ENCODE measurements around the gene FGF18. TPM values are rescaled to one million over a fixed set of nuclear protein-coding genes. Genes with fewer than 3 reads are reported as not detected.
A peak's percentile ranks its signal among the peaks of the same experiment; 100 is the strongest.

FGF18 gene
- total RNA-seq, 1 donor = under 0.01 TPM

- Histone ChIP-seq H3K9me3 (ENCODE audit: low read depth, low read length) (no peaks in the 10 kb centered on the region), H3K36me3 (ENCODE audit: insufficient read depth, low read length) (no peaks in the 10 kb centered on the region), H3K4me2 (ENCODE audit: insufficient read depth, low read length) (peak overlapping the region; percentile 48), H3K27me3 (ENCODE audit: insufficient read depth, low read length) (no peaks in the 10 kb centered on the region), H3K79me2 (ENCODE audit: insufficient read depth, low read length) (no peaks in the 10 kb centered on the region), H3K4me1 (ENCODE audit: insufficient read depth, low read length) (peaks cover 17% of the 10 kb centered on the region), H3K27ac (ENCODE audit: low read depth, low read length) (no peak overlapping the region), H2AFZ (ENCODE audit: low read length) (no peak overlapping the region), H3K4me3 (ENCODE audit: insufficient read depth, low read length) (peak overlapping the region; percentile 30), H4K20me1 (ENCODE audit: insufficient read depth, low read length) (peaks cover 41% of the 10 kb centered on the region)
- TF ChIP-seq CTCF (IDR thresholded peaks at IDR 0.05; ENCODE audit: extremely low read depth, low read depth, low read length) = no peak
- DNase-seq (ENCODE audit: insufficient read length, low spot score, missing footprints) = peak; percentile 93
These were observed 412 bp downstream of the FGF18 start for GRCh38 chr5:171419688-171420430.

DNA sequence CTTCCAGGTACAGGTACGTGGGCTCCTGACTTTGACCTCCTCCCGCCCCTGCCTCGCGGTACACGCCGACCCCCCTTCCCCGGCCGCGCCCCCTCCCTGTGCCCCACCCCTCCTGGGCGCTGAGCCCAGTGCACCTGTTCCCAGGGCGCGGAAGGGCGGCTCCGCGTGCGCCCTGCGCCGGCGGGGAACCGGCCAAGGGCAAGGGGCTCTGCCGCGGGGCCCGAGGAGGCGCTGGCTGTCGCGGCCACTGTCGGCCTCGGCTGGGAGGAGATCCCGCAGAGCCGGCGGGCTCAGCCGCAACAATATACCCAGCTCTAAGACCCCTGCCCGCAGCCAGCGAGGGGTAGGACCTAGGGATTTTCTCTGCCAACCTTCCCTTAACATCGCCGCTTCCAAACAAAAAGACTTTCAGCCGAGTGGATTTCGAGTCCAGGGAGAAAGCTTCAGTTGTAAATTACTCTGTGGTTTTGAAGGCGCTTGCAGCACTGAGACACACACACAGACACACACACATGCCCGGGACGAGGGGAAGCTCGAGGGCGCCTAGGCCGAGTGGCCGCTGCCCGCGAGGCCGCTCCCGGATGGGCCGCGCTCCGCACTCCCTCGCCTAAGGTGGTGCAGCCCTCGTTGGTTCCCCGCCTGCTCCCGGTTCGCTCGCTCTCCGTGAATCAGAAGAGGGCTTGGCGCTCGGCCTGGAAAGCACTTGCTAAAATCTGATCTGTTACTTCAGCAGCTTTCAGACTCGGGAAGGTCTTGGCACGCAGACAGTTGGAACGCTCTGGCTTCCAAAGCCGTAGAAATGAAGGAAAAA is 1.2 kb downstream of the FGF18 start:
- TF ChIP-seq CTCF (IDR thresholded peaks at IDR 0.05; ENCODE audit: extremely low read depth, low read depth, low read length) = no peak
- H3K27me3 ChIP-seq (ENCODE audit: insufficient read depth, low read length) = no peaks in the 10 kb centered on the region
- no peaks in the 10 kb centered on the region for H3K9me3 ChIP-seq (ENCODE audit: low read depth, low read length)
- no peak overlapping the region for H3K27ac ChIP-seq (ENCODE audit: low read depth, low read length)
- peak; percentile 97 for DNase-seq (ENCODE audit: insufficient read length, low spot score, missing footprints)
- no peaks in the 10 kb centered on the region for H3K79me2 ChIP-seq (ENCODE audit: insufficient read depth, low read length)
- H3K4me3 ChIP-seq (ENCODE audit: insufficient read depth, low read length) = peak overlapping the region; percentile 48
- H4K20me1 ChIP-seq (ENCODE audit: insufficient read depth, low read length) = peaks cover 36% of the 10 kb centered on the region
- H3K36me3 ChIP-seq (ENCODE audit: insufficient read depth, low read length) = no peaks in the 10 kb centered on the region
- H3K4me2 ChIP-seq (ENCODE audit: insufficient read depth, low read length) = peak overlapping the region; percentile 69
- H2AFZ ChIP-seq (ENCODE audit: low read length) = peak overlapping the region; percentile 29
- peaks cover 15% of the 10 kb centered on the region for H3K4me1 ChIP-seq (ENCODE audit: insufficient read depth, low read length)

DNA sequence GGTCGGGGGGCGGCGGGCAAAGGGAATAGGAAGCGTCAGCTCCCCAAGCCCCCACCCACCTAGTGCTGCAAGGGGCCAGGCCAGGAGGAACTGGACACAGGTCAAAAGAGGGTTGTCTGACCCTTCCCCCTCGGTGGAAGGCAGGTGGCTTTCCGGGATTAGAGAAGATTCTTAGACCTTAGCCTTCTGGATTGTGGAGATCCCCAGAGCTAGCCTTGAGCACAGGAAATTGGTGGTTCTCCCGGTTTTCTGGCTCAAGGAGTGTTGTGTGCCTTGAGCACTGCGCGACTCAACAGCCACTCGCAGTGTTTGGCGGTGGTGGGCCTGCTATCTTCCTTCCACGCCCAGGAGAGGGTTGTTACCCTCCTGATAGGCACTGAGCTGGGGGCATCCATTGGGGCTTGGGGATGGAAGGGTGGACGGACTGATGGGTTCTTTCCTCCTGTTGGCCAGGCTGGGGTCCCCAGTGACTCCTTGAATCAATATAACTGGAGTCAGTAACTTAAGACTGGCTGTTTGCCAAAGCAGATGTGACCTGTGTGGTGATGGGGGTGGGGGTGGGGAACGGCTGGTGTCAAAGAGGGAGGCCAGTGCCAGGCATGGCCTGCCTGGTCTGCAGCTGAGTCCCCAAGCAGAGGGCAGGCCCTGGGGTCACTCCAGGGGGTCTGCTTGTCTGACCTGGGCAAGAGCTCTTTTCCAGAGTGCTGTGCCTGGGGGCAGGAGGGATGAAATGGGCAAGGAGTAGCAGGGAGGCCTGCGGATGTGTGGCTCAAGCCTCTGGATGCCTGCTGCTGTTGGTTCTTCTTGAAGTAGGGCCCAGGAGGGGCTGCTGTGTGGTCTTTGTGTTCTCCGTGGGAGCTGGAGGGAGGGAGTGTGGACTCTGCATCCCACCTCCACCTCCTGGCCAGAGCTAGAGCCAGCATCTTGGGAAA is 2.1 kb downstream of the FGF18 start:
- Histone ChIP-seq H3K4me1 (ENCODE audit: insufficient read depth, low read length) (peaks cover 15% of the 10 kb centered on the region), H3K79me2 (ENCODE audit: insufficient read depth, low read length) (no peaks in the 10 kb centered on the region), H3K27me3 (ENCODE audit: insufficient read depth, low read length) (no peaks in the 10 kb centered on the region), H3K4me2 (ENCODE audit: insufficient read depth, low read length) (peak overlapping the region; percentile 69), H4K20me1 (ENCODE audit: insufficient read depth, low read length) (peaks cover 29% of the 10 kb centered on the region), H3K4me3 (ENCODE audit: insufficient read depth, low read length) (no peak overlapping the region), H2AFZ (ENCODE audit: low read length) (no peak overlapping the region), H3K36me3 (ENCODE audit: insufficient read depth, low read length) (no peaks in the 10 kb centered on the region), H3K9me3 (ENCODE audit: low read depth, low read length) (no peaks in the 10 kb centered on the region), H3K27ac (ENCODE audit: low read depth, low read length) (no peak overlapping the region)
- DNase-seq (ENCODE audit: insufficient read length, low spot score, missing footprints) = peak; percentile 89
- TF ChIP-seq CTCF (IDR thresholded peaks at IDR 0.05; ENCODE audit: extremely low read depth, low read depth, low read length) = no peak
